Mammary epithelial cell (primary cell): Measurements from ENCODE around the gene CEP135.

ENCODE experiments used
- EZH2 ChIP-seq: IDR thresholded peaks from 2 replicates; pipeline ENCODE4 v1.6.1; 2012; ENCODE audit warnings: low read length, inconsistent platforms, borderline replicate concordance
- TF ChIP-seq, protein P1 (sequence below), 2 donors: IDR thresholded peaks in 1 of 2; conservative IDR thresholded peaks in 1 of 2; 2 replicates each; pipeline ENCODE4 v1.5.1; 2011 to 2012; ENCODE audit warnings: inconsistent platforms in 2 of 2, low read length in 2 of 2, mild to moderate bottlenecking in 2 of 2, control low read depth in 1 of 2, low read depth in 1 of 2; ENCODE audit not compliant: insufficient read depth in 1 of 2; ENCODE audit errors: extremely low read depth in 1 of 2

DNA sequence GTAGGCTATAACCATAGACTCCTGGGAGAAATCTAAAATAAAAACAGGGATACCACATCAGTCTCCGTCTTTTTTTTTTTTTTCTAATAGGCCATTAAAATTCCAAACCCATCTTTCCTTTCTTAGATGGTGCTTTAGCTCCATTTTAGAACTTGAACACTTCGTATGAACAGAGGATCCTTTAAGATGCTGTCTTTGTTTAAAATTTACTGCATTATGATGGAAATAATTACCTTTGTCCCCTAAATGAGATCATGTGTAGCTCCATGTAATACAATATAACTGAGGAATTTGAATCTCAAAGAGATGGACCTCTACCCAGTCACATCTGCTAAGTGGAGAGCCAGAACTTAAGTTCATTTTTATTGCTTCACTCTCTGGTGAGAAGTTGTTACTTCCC, 47.9 kb downstream of the CEP135 start:
- TF ChIP-seq, protein P1, sequence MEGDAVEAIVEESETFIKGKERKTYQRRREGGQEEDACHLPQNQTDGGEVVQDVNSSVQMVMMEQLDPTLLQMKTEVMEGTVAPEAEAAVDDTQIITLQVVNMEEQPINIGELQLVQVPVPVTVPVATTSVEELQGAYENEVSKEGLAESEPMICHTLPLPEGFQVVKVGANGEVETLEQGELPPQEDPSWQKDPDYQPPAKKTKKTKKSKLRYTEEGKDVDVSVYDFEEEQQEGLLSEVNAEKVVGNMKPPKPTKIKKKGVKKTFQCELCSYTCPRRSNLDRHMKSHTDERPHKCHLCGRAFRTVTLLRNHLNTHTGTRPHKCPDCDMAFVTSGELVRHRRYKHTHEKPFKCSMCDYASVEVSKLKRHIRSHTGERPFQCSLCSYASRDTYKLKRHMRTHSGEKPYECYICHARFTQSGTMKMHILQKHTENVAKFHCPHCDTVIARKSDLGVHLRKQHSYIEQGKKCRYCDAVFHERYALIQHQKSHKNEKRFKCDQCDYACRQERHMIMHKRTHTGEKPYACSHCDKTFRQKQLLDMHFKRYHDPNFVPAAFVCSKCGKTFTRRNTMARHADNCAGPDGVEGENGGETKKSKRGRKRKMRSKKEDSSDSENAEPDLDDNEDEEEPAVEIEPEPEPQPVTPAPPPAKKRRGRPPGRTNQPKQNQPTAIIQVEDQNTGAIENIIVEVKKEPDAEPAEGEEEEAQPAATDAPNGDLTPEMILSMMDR (conservative IDR thresholded peaks at IDR 0.05 in 1 of 2, IDR thresholded peaks at IDR 0.05 in 1 of 2; ENCODE audit: extremely low read depth in 1 of 2, insufficient read depth in 1 of 2, low read depth in 1 of 2, low read length in 2 of 2), result no peak
- TF ChIP-seq EZH2, result no peak
